Heart left ventricle (tissue), 13 donors: Measurements from ENCODE around the gene PREP.

Source experiments
- POLR2A ChIP-seq, 2 donors: fragments of 450-650 bp; IDR thresholded peaks; one replicate each; pipeline ENCODE4 v1.6.1; 2017; ENCODE audit warnings: antibody characterized with exemption in 2 of 2, mild to moderate bottlenecking in 2 of 2, moderate library complexity in 2 of 2
- TF ChIP-seq, protein P1 (sequence below), 12 donors: fragments of 200-600 bp; sonication (generic) in 4 of 12; IDR thresholded peaks; one replicate each; pipeline versions ENCODE4 v1.5.0 to v1.8.0; 2018 to 2022; ENCODE audit warnings: antibody characterized with exemption in 12 of 12, mild to moderate bottlenecking in 5 of 12
- donor health status: ischemic (EF 13 %, LVEDD 7.1; RV severe dilation, severe dysfunction).
- donor health status: DM: no; HTN: yes; CAD: no.
- donor health status: DM: no; HTN: no; CAD: no.
- donor health status: ischemic (EF 25% LVEDD 6.9; RV normal size, moderate dysfunction).
- donor health status: ischemic (EF 25% LVEDD 5.7; RV mildly dilated, moderate dysfunction).
- donor health status: ischemic (EF 35%, LVEDD 5.7; RV mildly dilated, moderate dysfunction).
- donor health status: nonischemic (EF 11% LVEDD 7.7; RV severe dilation, severe dysfunction).
- donor health status: DM: yes; HTN: yes; CAD: no.
- donor health status: PGD.
- donor health status: ischemic (EF 29% LVEDD 5.4; RV normal size, mild dysfunction).
- donor health status: nonischemic (EF 23%, LVEDD 6.1; RV moderate dilation, normal function).

GRCh38 chr6:105291525-105291924 is 111.4 kb downstream of the PREP start:
- TF ChIP-seq, protein P1, sequence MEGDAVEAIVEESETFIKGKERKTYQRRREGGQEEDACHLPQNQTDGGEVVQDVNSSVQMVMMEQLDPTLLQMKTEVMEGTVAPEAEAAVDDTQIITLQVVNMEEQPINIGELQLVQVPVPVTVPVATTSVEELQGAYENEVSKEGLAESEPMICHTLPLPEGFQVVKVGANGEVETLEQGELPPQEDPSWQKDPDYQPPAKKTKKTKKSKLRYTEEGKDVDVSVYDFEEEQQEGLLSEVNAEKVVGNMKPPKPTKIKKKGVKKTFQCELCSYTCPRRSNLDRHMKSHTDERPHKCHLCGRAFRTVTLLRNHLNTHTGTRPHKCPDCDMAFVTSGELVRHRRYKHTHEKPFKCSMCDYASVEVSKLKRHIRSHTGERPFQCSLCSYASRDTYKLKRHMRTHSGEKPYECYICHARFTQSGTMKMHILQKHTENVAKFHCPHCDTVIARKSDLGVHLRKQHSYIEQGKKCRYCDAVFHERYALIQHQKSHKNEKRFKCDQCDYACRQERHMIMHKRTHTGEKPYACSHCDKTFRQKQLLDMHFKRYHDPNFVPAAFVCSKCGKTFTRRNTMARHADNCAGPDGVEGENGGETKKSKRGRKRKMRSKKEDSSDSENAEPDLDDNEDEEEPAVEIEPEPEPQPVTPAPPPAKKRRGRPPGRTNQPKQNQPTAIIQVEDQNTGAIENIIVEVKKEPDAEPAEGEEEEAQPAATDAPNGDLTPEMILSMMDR (IDR thresholded peaks at IDR 0.05), result no peak
- no peak for TF ChIP-seq POLR2A (IDR thresholded peaks at IDR 0.05)
